ENCODE measurements around the gene SPANXB1.
"Not testable (repeated sequence)": the region's sequence is repeated elsewhere in the genome, so short reads cannot be mapped to it uniquely, and the experiment has no call there.

SPANXB1 gene

GRCh38 chrX:141002568-141002967, at the start of gene SPANXB1:
Gene SPANXB1 (plus strand): TSS chrX:141002594. CDS start chrX:141002694, 100 bp downstream.
- DNase-seq (ENCODE audit: low read depth in 2 of 2), result not testable (repeated sequence)

- no peak for DNase-seq (ENCODE audit: low read depth in 2 of 2)
Observed at GRCh38 chrX:140967036-140967435, 35.4 kb upstream of the SPANXB1 start.

- no peak for DNase-seq (ENCODE audit: low read depth in 2 of 2)
Observed at GRCh38 chrX:140971099-140971795, 31.1 kb upstream of the SPANXB1 start.

- DNase-seq (ENCODE audit: low read depth in 2 of 2), result no peak
Observed at GRCh38 chrX:140975472-140975871, 26.9 kb upstream of the SPANXB1 start.

GRCh38 chrX:140980271-140980670, 22.1 kb upstream of the SPANXB1 start:
- no peak for DNase-seq (ENCODE audit: low read depth in 2 of 2)

GRCh38 chrX:140983730-140984129, 18.7 kb upstream of the SPANXB1 start:
- no peak for DNase-seq (ENCODE audit: low read depth in 2 of 2)

- DNase-seq (ENCODE audit: low read depth in 2 of 2), result not testable (repeated sequence)
Observed at GRCh38 chrX:141005243-141005642, 2.8 kb downstream of the SPANXB1 start.

- DNase-seq (ENCODE audit: low read depth in 2 of 2), result not testable (repeated sequence)
Observed at GRCh38 chrX:141044246-141044645, 41.9 kb downstream of the SPANXB1 start.

GRCh38 chrX:141049878-141050277, 47.5 kb downstream of the SPANXB1 start:
- DNase-seq (ENCODE audit: low read depth in 2 of 2), result not testable (repeated sequence)

- not testable (repeated sequence) for DNase-seq (ENCODE audit: low read depth in 2 of 2)
Observed at GRCh38 chrX:141052098-141052497, 49.7 kb downstream of the SPANXB1 start.

Measured in stimulated activated CD4-positive, alpha-beta T cell treated with anti-CD3 and anti-CD28 coated beads, Interleukin-1b, Interleukin-23, amount 100 ng/mL, for 4 hours (primary cell).